Retina (tissue), 1 donor: Measurements from ENCODE around the gene DRGX.
A peak's percentile ranks its signal among the peaks of the same experiment; 100 is the strongest.

Experiments
- DNase-seq: peaks from one replicate; pipeline ENCODE4 v3.0.0-alpha.2; 2016

The DRGX gene

GRCh38 chr10:49395741-49396665 lies at the start of gene DRGX:
Gene DRGX (minus strand): TSS chr10:49396089. CDS start chr10:49395440, 649 bp downstream.
- DNase-seq, result peak; percentile 75

- DNase-seq, result no peak
These were observed 48.5 kb upstream of the DRGX start for GRCh38 chr10:49444349-49444748.

- no peak for DNase-seq
These were observed 47.0 kb upstream of the DRGX start for GRCh38 chr10:49442863-49443262.

- DNase-seq, result peak; percentile 12
These were observed 45.9 kb upstream of the DRGX start for GRCh38 chr10:49441488-49442476.

- no peak for DNase-seq
These were observed 39.3 kb upstream of the DRGX start for GRCh38 chr10:49435225-49435624.

GRCh38 chr10:49433069-49433468 lies 37.2 kb upstream of the DRGX start:
- DNase-seq, result no peak

GRCh38 chr10:49431426-49431825 lies 35.5 kb upstream of the DRGX start:
- no peak for DNase-seq

GRCh38 chr10:49429458-49429857 lies 33.6 kb upstream of the DRGX start:
- no peak for DNase-seq

GRCh38 chr10:49426490-49427360 lies 30.8 kb upstream of the DRGX start:
- no peak for DNase-seq

- DNase-seq, result no peak
These were observed 23.1 kb upstream of the DRGX start for GRCh38 chr10:49419005-49419404.

- no peak for DNase-seq
These were observed 22.4 kb upstream of the DRGX start for GRCh38 chr10:49418328-49418727.

- DNase-seq, result no peak
These were observed 22.1 kb upstream of the DRGX start for GRCh38 chr10:49418053-49418326.

GRCh38 chr10:49417311-49418052 lies 21.6 kb upstream of the DRGX start:
- no peak for DNase-seq

- no peak for DNase-seq
These were observed 20.0 kb upstream of the DRGX start for GRCh38 chr10:49415846-49416245.

GRCh38 chr10:49415109-49415508 lies 19.2 kb upstream of the DRGX start:
- DNase-seq, result no peak

- DNase-seq, result no peak
These were observed 18.6 kb upstream of the DRGX start for GRCh38 chr10:49414496-49414895.

GRCh38 chr10:49412571-49412970 lies 16.7 kb upstream of the DRGX start:
- DNase-seq, result no peak

GRCh38 chr10:49410365-49411074 lies 14.6 kb upstream of the DRGX start:
- DNase-seq, result no peak

- DNase-seq, result no peak
These were observed 13.9 kb upstream of the DRGX start for GRCh38 chr10:49409755-49410154.

GRCh38 chr10:49408519-49409306 lies 12.8 kb upstream of the DRGX start:
- DNase-seq, result no peak
